Smooth muscle cell of bladder (primary cell): ENCODE results near the gene GLTPD2. TPM values are rescaled to one million over a fixed set of nuclear protein-coding genes. Genes with fewer than 3 reads are reported as not detected.

Experiments used
- total RNA-seq: library from RNA; depleted of rRNA; stranded (reverse); fragments of >200 nt; gene quantifications from 2 replicates; pipeline ENCODE4 v1.2.3, GENCODE V29; 2014

Gene GLTPD2
- total RNA-seq: not detected in 2 replicates

DNA sequence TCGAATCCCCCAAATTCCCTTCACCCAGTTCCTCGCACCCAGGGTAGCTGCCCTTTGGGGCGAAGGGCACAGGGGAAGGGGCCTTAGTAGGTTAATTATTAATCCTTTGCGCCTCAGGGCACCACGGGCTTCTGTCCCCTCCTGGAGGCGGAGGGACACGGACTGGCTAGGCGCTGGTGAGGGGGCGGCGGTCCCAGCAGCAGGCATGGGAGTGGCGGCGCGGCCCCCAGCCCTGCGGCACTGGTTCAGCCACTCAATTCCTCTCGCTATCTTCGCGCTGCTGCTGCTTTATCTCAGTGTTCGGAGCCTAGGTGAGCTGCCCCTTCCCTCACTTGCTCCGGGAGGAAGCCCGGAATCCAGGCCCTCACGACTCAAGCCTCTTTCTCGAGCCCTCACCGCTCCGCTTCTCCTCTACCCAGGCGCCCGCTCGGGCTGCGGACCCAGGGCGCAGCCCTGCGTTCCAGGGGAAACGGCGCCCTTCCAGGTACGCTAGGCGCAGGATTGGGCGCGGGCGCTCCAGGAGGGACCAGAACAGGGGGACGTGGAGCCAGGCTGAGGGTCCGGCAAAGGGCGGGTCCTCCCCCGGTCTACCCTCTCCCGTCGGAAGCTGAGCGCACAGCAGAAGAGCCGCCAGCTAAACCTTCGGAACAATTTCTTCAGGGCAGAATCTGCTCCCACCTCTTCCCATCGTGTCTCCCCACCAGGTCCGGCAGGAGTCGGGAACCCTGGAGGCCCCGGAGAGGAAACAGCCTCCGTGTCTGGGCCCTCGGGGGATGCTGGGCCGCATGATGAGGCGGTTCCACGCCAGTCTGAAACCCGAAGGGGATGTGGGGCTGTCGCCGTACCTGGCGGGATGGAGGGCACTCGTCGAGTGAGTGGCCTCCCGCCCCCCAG lies at the start of gene GLTPD2:
Gene GLTPD2 (plus strand): TSS at position 158 of the 894 bp plus-strand sequence. CDS start 48 bp downstream, at position 206.

GRCh38 chr17:4739122-4740024 lies 49.4 kb upstream of the GLTPD2 start, which contains the start of the genes CXCL16 and ZMYND15:
CXCL16 (minus strand) TSS chr17:4739928; CDS start chr17:4739339, 589 bp downstream.
ZMYND15 (plus strand) TSS chr17:4739833; CDS start chr17:4740549, 716 bp downstream.

GRCh38 chr17:4771519-4772234 lies 17.1 kb upstream of the GLTPD2 start, which contains the start of gene TM4SF5:
TM4SF5 (plus strand) TSS chr17:4771886; CDS start chr17:4771923, 37 bp downstream.

GRCh38 chr17:4786106-4786511 lies 2.7 kb upstream of the GLTPD2 start, which contains the start of gene VMO1:
VMO1 (minus strand) TSS chr17:4786364; CDS start chr17:4786352, 12 bp downstream.

GRCh38 chr17:4802228-4802627 lies 13.5 kb downstream of the GLTPD2 start, which contains the start of gene C17orf114:
C17orf114 (minus strand) TSS chr17:4802328.

DNA sequence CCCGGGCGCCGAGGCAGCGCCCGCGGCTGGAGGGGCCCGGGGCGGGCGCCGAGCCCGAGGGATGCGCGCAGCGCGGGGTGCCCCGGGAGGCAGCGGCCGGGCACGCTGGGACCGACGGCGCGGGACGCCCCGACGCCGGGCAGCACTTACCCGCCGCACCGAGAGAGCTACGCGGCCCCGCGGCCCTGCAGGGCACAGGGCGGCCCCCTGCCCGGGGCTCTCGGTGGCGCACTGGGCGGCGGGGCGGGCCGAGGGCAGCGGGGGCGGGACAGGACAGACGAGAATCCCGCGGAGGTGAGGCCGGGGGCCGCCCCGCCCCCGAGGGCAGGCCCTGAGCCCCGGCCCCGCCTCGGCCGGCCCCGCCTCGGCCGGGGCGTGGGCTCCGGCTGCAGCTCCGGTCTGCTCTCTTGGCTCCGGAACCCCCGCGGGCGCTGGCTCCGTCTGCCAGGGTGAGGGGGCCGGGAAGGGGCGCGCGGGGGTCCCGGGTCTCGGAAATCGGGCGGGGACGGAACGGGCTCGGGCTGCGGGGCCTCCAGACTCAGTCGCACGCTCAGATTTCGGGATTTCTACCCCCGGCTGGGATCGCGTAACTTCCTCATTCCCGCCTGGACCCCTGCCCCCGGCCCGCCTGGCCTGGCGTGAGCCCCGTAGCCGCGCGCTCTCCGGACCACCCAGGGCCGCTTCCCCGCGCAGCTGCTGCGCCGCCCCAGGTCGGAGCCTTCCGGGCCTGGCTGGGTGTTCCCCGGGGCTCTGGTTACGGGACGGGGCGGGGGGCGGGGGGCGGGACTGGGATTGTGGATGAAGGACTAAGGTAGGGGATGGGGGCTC lies 18.2 kb downstream of the GLTPD2 start, which contains the start of gene PLD2:
Gene PLD2 (plus strand): TSS at position 376 of the 828 bp plus-strand sequence. CDS start 621 bp downstream, outside the sequence.

GRCh38 chr17:4833178-4833940 lies 44.6 kb downstream of the GLTPD2 start, which contains the start of gene MINK1:
MINK1 (plus strand) TSS chr17:4833340; CDS start chr17:4833584, 244 bp downstream.

Other genes starting within 250 kb of the GLTPD2 start
- 43.8 and 59.7 TPM in 2 replicates for gene MYBBP1A, start 233.6 kb upstream of the GLTPD2 start, total RNA-seq
- gene GGT6, start 228.4 kb upstream of the GLTPD2 start, total RNA-seq: not detected in 2 replicates
- gene SMTNL2, start 204.4 kb upstream of the GLTPD2 start, total RNA-seq: 0.28 and 0.37 TPM in 2 replicates
- gene ALOX15, start 147.3 kb upstream of the GLTPD2 start, total RNA-seq: not detected in 2 replicates
- gene PELP1, start 84.8 kb upstream of the GLTPD2 start, total RNA-seq: 9.0 and 11.9 TPM in 2 replicates
- gene ARRB2, start 78.3 kb upstream of the GLTPD2 start, total RNA-seq: 2.1 and 3.2 TPM in 2 replicates
- 10.4 and 16.5 TPM in 2 replicates for gene MED11, start 57.5 kb upstream of the GLTPD2 start, total RNA-seq
- 0.09 and 0.14 TPM in 2 replicates for gene ZMYND15, start 49.1 kb upstream of the GLTPD2 start, total RNA-seq
- 1.8 and 2.1 TPM in 2 replicates for gene CXCL16, start 49.0 kb upstream of the GLTPD2 start, total RNA-seq
- gene TM4SF5, start 17.1 kb upstream of the GLTPD2 start, total RNA-seq: not detected in 2 replicates
- 0.74 and 3.3 TPM in 2 replicates for gene VMO1, start 2.6 kb upstream of the GLTPD2 start, total RNA-seq
- 164 and 179 TPM in 2 replicates for gene PSMB6, start 7.2 kb downstream of the GLTPD2 start, total RNA-seq
- 14.2 and 15.8 TPM in 2 replicates for gene PLD2, start 18.2 kb downstream of the GLTPD2 start, total RNA-seq
- gene MINK1, start 44.4 kb downstream of the GLTPD2 start, total RNA-seq: 17.1 and 21.0 TPM in 2 replicates
- gene C17orf107, start 110.6 kb downstream of the GLTPD2 start, total RNA-seq: 4.3 and 6.1 TPM in 2 replicates
- 0.14 and 1.4 TPM in 2 replicates for gene CHRNE, start 114.1 kb downstream of the GLTPD2 start, total RNA-seq
- gene GP1BA, start 143.3 kb downstream of the GLTPD2 start, total RNA-seq: not detected in 2 replicates
- 51.8 and 62.5 TPM in 2 replicates for gene SLC25A11, start 151.1 kb downstream of the GLTPD2 start, total RNA-seq
- gene RNF167, start 151.3 kb downstream of the GLTPD2 start, total RNA-seq: 12.2 and 15.3 TPM in 2 replicates
- 381 and 445 TPM in 2 replicates for gene PFN1, start 159.6 kb downstream of the GLTPD2 start, total RNA-seq
- gene ENO3, start 162.2 kb downstream of the GLTPD2 start, total RNA-seq: 1.6 and 2.6 TPM in 2 replicates
- 50.8 and 60.6 TPM in 2 replicates for gene SPAG7, start 178.9 kb downstream of the GLTPD2 start, total RNA-seq
- gene CAMTA2, start 198.7 kb downstream of the GLTPD2 start, total RNA-seq: 6.8 and 6.9 TPM in 2 replicates
- 0.37 and 0.57 TPM in 2 replicates for gene INCA1, start 208.6 kb downstream of the GLTPD2 start, total RNA-seq
- 77.7 and 97.3 TPM in 2 replicates for gene KIF1C, start 209.0 kb downstream of the GLTPD2 start, total RNA-seq
- 0.14 TPM in 1 of 2 replicates, not detected in the other for gene SLC52A1, start 246.5 kb downstream of the GLTPD2 start, total RNA-seq